K562 (cell line): ENCODE measurements around the gene BCKDHB.

Source experiments
- CREB1 ChIP-seq, 2 experiments: sonication (generic) in 1 of 2; formaldehyde crosslinking in 1 of 2; IDR thresholded peaks; 2 replicates each; pipeline versions ENCODE4 v1.6.1 to v1.8.0; 2012 to 2022; ENCODE audit warnings: inconsistent platforms in 1 of 2, mild to moderate bottlenecking in 1 of 2, missing genetic modification reagents in 1 of 2, moderate library complexity in 1 of 2
- CTCF ChIP-seq, 3 experiments: IDR thresholded peaks in 2 of 3; conservative IDR thresholded peaks in 1 of 3; 2 replicates each; pipeline ENCODE4 v1.5.1; 2011 to 2012; ENCODE audit warnings: low read length in 3 of 3, mild to moderate bottlenecking in 3 of 3, control low read depth in 2 of 3, improper control_type of control experiment in 1 of 3, inconsistent platforms in 1 of 3, low read depth in 1 of 3, mixed read lengths in 1 of 3, moderate library complexity in 1 of 3; ENCODE audit not compliant: insufficient read depth in 2 of 3
- KLF16 ChIP-seq: IDR thresholded peaks from 2 replicates; pipeline ENCODE4 v1.6.1; 2016; ENCODE audit warnings: antibody characterized with exemption
- ZNF431 ChIP-seq: sonication (generic); formaldehyde crosslinking; IDR thresholded peaks from 2 replicates; pipeline ENCODE4 v1.8.0; 2022; ENCODE audit warnings: mild to moderate bottlenecking, missing genetic modification reagents

GRCh38 chr6:80211286-80211685, 104.8 kb downstream of the BCKDHB start:
- no peak for TF ChIP-seq ZNF431 (CRISPR knock-in tag)
- TF ChIP-seq CREB1 (IDR thresholded peaks at IDR 0.05), result no peak
- no peak for TF ChIP-seq CREB1 (CRISPR knock-in tag; IDR thresholded peaks at IDR 0.05)
- TF ChIP-seq CTCF (IDR thresholded peaks at IDR 0.05 in 2 of 3, conservative IDR thresholded peaks at IDR 0.05 in 1 of 3; ENCODE audit: insufficient read depth in 2 of 3, low read depth in 1 of 3, low read length in 3 of 3), result no peak
- no peak for TF ChIP-seq KLF16
